Activated naive CD8-positive, alpha-beta T cell treated with anti-CD3 and anti-CD28 coated beads, Interleukin-2, amount 50 U/mL, for 16 hours (primary cell): ENCODE data around the gene GRIP2.

Source experiments
- DNase-seq: peaks from one replicate; pipeline ENCODE4 v3.0.0-alpha.2; 2020; ENCODE audit warnings: low read depth, low spot score

The GRIP2 gene

DNA sequence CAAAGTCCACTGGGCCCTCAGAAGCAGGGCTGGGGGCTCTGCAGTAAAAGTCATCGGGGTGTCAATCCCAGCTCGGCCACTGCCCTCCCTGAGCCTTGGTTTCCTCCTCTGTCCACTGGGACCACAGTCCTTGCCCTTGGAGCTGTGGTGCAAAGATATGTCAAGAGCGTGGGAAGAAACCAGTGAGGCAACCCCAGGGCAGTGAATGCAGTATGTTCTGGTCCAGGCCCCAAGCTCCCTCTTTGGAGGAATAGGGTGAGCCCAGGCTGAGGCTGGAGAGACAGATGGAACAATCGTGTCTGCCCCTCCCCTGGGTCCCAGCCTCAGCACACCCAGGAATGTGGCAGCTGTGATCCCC is 779 bp downstream of the GRIP2 start:
- DNase-seq, result no peak

DNA sequence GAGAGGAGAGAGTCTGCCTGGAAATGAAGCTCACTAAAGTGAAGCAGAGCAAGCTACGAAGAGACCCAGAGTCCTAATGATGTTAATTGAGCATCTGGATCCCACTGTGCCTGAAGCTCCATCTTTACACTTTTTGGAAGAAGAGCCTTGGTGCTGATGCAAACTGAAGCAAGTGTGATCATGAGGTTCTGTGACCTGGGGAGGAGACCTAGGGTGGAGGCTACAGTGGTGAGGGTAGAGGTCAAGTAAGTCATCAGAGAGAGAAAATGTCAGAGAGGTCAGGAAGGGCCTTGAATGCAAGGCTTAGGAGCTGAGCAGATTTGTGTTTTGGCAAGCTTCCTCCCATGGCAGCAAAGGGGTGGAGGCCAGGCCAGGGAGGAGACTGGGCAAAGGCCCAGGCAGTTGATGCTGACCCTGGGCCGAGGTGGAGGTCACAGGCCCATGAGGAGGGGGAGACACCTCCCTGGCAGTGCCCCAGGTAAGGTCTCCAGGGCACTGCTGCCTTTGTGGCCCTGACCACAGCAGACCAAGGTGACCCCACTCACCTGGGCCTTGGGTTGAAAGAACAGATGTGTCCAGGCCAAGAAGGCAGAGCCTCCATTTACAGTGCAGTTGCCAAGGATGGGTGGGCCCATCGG is 1.6 kb downstream of the GRIP2 start:
- DNase-seq, result no peak

DNA sequence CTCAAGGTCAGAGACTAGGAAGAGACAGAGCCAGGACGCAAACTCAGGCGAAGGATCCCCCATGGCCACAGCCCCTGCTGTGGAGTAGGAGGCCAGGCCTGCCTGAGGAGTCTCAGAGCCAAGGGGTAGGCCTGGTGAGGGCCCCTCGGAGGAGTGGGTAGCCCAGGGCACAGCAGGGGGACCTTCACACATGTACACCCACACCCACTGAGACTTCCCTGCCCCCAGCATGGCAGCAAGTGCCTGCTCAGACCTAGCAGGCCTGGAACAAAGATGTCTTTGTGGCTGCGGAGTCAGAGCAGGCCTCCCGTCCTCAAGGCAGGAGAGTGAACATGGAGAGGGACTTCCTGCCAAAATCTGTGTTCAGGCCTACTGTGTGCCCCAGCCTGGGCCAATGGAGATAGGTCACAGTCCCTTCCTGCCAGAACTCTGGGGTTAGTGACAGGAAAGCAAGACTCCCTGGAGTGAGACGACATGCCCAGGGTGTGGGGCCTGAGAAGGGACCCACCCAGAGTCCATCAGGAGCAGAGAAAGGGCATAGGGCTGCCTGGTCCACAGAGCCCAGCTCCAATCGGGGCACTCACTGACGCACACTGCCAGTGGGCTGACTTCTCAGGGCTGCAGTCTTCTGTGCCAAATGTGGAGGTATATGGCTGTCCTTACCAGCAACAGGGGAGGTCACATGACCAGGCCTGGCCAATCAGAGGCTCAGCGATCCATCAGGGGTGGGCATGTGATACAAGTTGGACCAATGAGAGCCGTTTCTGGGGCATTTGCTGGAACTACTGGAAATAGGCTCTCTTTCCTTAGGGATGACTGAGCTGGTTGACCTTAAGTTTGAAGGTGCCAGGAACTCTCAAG is 2.3 kb downstream of the GRIP2 start:
- DNase-seq, result no peak

DNA sequence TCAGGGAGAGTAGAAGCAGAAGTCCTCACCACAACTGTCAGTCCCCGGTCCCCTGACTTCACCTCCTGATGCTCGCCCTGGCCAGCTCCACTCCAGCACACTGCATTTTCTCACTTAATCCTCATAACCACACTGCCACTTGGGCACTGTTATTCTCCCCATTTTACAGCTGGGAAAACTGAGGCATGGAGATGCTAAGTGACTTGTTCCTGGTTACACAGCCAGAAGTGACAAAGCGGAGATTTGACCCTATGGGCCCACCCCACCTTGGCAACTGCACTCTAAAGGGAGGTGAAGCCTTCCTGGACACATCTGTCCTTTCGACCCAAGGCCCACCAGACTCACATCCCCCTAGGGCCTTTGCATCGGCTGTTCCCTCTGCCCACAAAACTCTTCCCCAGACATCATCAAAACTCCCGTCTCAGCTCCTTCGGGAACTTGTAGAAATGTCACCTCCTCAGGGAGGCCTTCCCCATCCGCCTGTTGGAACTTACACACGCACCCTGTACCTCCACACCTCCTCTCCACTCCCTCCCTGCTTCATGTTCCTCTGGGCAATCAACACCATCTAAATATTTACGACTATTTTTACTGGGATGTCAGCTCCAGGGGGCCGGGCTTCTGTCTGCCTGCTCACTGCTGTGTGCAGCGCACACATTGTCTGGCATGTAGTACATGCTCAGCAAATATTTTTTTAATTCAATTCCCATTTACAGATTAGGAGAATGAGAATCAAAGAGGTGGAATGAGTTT is 3.1 kb downstream of the GRIP2 start:
- no peak for DNase-seq

DNA sequence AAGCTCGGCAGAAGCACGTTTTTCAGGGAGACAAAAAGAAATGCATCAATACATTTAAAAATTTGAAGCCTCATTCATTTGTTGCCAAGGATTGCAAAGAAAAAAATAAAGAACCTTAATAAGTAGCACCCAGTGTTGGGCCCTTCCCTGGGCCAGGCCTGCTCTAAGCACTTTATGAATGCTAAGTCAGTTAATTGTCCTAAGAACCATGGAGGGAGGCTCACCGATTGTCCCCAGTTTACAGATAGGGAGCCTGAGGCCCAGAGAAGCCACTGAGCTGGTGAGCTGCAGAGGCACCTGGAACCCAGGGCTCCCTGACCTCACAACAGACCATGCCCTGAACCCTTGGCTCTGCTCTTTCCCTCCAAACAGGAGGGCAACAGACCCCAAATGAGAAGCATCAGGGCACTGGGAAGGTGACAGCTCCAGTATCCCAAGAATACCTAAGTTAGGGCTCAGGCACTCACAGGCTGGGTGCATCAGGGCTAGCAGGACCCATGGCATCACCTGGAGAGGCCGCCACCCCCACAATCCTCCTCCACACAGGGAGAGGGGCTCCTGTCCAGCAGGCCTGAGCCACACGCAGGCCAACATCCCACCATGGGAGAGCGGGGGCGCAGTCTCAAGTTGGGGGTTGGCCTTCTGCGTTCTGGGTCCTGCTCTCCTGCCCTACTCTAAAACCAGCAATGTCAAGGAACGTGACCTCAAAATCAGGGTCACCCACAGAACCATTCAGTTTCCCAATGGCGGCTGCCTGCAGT is 3.9 kb downstream of the GRIP2 start:
- no peak for DNase-seq

DNA sequence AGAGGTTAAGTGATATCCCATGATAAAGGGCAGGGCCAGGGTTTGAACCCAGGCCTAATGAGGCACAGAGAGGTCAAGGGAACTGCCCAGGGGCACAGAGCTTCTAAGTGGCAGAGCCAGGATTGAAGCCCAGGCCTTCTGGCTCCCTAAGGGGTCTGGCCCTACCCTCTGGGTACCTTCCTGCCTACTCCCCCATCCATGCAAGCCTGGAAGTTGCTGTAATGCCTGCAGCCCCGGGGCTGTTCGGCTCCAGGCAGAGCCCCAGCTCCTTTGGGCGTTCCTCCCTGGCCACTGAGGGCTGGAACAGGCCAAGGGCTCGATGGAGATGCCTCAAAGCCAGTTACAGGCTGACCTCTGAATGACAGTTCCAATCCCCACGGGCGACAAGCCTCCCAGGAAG is 4.5 kb downstream of the GRIP2 start:
- no peak for DNase-seq

DNA sequence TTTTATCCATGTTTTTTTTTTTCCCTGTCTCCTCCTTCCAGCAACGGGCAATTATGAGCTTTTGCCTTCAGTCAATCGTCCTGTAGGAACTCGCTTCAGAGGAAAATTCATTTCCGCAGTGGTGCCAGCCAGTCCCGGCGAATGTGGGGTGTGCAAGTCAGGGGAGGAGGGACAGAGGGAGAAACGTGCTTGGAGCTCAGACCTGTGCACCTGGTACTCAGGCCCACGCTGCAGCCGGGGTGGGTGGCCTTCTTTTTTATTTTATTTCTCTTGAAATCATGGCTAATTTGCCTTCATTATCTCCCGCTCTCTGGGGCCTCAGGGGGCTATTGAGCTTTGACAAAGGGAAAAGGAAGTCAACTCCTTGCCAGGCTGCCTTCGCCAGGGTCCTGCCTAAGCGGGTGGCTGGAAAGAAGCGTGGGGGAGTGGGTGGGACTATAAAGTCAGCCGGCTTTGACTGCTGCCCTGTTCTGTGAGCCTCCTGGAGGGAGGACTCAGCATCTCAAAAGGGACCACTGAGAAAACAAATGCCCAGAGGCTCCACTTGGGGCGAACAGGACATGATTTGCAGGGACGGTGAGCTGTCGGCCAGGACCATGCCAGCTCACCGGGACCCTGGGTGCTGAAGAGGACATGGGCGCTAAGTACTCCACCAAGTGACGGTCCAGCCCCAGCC is 5.5 kb downstream of the GRIP2 start:
- no peak for DNase-seq

DNA sequence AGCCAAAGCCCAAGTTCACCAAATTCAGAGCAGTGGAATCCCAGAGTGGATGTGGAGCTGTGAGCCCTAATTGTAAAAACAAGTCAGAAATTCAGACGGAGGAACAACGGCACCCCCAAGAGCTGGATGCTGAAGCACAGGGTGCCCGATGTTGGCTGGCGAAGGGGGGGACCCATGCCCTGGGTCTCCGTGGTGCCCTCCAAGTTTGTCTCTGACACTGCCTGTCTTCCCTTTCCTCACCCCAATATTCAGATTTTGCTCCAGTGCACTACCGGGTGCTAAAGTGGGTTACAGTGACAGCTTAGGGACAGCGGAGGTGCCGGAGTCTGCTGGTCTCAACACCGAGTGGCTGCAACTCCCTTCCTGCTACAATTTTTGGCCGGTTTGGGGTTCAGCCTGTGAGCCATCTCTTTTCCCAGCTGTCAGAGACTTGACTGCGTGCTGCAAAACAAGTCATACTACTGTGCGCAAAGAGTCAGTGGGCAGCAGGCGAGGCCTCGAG is 6.6 kb downstream of the GRIP2 start:
- DNase-seq, result no peak

DNA sequence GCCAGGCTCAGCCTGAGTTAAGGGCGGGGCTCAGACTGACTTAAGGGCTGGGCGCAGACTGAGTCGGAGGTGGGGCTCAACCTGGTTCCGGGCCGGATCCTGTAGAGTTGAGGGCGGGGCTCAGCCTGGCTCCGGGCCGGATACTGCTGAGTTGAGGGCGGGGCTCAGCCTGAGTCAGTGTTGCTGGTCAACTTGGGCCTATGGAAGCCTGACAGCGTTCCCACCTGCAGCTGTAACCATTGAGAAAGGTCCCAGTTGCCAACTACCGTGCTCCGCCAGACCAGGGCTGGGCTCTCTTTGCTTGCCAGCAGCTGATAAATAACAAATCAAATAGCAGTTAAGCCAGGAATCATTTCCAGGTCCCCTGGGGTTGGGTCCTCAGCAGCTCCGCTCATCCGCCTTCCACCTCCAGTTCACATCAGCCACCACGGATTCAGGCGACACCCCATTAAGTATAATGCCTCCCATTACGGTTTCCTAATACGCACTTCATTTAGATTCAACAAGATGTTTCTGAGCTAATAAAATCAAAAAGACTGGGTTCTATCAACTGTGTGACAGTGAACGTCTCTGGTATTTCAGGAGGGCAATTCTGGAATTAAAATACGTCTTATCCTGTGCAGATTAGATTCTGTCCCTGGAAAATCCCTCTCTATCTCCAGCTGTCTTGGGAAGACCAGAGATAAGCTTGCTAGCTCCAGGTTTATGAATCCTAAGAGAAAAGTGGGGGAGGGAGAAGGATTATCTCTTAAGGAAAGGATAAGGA is 7.3 kb downstream of the GRIP2 start:
- DNase-seq, result no peak

DNA sequence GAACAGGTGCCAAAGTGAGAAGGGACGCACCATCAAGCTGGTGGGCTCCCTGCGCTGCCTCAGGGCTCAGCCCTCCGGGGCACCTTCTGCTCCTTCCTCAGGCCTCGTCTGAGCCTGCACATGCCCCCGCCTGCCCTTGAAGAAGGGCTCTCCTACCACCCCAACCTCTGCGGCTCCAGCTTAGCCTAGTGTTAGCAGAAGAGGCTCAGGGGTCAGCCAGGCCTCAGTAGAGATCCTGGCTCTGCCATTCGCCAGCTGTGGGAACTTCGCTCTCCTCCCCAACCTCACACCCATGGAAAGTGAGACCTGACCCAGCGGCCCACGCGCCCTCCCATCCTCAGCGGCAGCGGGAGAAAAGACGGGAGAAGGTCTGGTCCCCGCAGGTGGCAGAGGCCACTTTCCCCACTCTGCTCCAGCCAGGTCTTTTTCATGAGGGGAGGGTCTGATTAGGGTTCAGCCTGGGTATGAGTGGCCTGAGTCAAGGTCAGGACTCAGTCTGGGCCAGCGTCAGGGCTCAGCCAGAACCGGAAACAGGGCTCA is 8.2 kb downstream of the GRIP2 start:
- no peak for DNase-seq

DNA sequence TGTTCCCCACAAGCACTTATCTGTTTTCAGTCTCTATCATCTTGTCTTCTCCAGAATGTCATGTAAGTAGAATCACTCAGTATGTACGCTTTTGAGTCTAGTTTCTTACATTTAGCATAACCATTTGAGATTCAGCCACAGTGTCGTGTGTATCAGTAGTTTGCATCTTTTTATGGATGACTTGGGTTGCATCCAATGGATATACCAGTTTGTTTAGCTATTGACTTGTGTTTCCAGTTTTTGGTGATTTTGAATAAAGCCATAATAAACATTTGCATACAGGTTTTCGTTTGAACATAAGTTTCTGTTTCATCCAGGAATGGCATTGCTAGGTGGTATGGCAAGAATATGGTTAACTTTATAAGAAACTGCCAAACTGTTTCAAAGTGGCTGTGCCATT is 12.1 kb downstream of the GRIP2 start:
- no peak for DNase-seq

DNA sequence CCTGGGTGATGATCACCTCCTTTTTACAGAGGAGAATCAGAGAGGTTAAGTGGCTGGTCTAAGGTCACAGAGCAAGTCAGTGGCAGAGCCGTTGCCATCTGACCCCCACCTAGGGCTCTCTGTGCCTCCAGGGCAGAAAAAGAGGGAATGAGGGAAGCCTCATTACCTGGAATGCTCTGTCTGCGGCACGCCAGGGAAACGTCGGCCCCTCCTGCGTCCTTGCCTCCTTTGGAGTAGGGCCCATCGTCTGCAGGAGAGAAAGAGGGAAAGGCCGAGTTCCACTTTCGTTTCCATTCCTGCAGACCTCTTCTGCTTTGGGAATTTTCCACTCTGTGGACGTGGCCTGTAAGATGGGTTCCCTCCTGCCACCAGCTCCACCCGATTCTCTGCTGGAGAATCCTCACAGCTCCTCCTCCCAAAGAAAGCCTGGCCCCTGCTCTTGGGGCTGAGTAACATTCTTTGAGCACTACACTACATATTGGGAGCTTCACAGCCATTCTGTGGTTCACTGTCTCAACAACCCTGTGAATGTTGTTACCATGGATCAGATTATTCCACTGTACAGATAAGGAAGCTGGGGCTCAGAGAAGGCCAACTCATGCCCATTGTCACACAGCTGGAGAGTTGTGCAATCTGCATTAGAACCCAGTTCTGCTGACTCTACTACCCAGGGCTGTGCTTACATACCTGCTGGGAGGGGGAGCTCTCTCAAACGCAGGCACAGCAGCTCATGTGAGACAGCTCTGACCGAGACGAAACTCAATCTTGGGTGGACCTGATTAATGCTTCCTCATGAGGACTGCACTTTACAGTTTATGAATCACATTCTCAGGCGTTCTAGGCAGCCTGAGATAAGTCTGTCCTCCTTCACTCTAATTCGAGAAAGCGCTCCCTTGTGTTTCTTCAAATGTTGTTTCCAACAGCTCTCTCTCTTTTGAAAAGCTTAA is 14.2 kb downstream of the GRIP2 start:
- DNase-seq, result no peak

DNA sequence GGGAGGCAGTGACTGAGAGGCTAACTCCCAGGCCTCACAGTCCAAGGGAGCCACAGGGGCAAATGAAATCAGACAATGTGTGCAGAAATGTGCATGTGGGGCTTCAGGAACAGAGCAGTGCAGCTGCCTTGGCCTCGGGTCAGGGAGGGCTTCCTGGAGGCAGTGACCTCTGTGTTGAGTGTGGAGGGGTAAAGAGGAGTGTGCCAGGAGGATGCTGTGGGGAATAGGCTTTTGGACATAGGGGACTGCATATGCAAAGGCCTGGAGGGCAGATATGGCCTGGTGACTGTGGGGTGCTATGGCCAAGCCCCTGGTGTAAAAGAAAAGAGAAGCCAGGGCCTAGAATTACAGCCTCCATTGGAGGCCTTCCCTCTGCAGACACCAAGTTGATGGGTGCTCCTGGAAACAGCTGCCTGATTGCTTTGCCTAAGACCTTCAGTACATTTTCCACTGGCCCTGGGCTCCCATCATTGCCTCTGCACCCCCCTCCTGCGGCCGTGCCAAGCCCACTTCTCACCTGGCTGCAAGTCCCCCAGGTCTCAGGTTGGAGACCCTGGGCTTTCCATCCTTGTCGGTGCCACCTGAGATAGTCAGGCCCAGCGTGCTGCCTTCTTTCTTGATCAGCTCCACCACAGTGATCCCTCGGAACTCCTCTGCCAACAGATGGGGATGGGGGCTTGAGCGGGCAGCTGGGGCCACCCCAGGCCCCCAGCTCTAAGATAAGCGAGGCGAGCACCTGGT is 15.1 kb downstream of the GRIP2 start:
- DNase-seq, result no peak

DNA sequence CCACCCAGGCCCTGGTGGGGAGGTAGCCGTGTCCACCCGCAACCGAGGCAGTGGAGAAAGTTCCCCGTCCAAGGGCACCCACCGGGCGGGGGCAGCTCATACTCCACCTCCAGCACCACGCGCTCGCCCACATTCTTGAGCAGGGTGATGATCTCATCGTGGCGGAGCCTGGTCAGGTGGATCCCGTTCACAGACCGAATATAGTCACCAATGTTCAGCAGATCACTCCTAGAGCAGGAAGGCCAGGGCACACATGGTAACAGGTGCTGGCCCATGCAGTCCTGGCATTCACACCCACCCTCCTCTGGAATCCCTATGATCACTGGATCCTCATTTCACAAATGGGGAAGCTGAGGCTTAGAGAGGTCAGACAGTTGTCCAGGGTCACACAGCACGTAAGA is 15.8 kb downstream of the GRIP2 start:
- no peak for DNase-seq

DNA sequence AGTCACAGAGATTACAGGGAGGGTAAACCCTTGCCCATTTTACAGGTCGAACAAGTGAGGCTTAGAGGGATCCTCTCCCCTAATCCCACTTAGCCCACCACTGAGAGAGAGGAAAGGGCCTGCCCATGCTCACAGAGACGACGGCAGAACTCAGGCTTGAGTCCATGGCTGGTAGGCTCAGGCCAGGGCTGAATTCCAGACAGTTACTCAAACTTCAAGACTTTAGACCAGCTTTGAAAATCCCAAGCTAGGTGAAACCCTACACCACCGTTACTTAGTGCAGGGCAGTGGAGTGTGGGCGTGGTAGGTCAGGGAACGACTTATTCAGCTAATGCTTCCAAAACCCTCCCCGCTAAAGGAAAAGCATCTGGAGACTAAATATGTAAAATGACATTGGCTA is 16.4 kb downstream of the GRIP2 start:
- DNase-seq, result no peak

DNA sequence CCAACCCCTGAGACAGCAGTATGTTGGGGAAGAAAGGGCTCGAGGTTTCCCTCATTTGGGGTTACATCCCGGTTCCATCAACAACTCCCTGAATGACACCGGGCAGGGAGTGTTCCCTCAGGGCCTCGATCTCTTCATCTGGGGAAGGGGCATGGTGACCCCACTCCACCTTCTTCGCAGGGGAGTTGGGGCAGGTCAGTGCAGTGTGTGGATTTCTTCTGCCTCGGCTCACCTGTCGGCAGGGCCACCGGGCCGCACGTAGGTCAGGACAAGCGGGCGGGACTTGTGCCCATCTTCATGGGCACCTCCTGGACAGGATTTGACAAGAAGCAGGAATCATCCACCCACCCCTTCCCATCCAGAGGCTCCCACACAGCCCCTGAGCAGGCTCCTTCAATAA is 17.4 kb downstream of the GRIP2 start:
- DNase-seq, result no peak

DNA sequence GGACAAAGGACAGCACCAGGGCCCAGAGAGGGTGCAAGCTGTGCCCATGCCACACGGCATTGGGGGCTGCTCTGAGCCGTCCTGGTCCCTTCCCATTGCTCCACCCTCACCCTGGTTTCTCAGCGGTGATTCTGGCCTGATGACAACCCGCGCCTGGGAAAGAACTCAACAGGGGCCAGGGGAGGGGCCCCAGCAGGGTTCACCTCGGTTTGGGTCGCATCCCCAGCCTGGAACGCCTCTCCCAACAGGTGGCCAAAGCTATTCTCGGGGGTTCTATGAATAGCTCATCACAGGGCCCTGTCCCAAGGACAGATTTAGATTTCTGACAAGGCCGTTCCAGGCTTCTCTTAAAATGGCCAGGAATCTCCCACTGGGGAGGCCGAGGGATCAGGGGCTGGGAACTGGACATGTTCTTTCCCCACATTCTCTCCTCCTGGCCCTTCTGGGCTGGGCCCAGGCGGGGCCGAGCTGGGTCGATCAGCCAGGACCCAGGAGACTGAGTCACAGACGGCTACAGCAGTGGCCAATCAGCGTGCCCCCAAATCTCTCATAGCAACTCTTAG is 17.9 kb downstream of the GRIP2 start:
- no peak for DNase-seq

DNA sequence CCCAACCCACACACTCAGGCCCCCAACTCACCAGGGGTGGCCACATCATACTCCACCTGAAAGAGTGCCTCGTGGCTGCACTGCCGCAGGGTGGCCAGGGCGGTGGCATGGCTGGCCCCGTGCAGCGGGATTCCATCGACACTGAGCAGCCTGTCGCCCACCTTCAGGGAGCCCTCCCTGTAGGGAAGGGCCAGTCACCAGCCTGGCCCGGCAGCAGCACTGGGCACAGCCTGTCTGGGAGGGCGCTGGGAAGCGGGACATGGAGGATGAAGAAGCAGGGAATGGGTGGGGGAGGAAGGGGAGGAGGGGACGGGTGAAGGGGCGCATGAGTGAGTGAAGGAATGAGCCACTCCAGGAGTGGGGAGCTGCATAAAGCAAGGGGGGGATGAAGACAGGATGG is 18.5 kb downstream of the GRIP2 start:
- DNase-seq, result no peak
